Measurements from ENCODE around the gene GALNT12.

DNA sequence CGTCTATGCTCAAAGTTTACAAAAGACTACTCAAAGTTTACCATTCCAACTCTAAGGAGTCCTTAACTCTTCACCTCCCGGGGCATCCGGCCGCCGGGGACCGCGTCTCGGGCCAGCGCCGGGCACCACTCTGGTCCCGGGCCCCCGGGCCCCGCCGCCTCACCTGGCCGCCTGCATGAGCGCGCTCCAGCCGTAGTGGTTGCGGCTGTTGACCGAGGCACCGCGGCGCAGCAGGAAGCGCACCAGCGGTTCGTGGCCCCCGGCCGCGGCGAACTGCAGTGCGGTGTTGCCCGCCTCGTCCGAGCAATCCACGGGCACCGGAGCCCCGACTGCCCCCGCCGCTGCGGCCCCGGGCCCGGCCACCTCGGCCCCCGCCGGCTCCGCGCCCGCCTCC lies 11.5 kb upstream of the GALNT12 start:
- TF ChIP-seq, protein P1, sequence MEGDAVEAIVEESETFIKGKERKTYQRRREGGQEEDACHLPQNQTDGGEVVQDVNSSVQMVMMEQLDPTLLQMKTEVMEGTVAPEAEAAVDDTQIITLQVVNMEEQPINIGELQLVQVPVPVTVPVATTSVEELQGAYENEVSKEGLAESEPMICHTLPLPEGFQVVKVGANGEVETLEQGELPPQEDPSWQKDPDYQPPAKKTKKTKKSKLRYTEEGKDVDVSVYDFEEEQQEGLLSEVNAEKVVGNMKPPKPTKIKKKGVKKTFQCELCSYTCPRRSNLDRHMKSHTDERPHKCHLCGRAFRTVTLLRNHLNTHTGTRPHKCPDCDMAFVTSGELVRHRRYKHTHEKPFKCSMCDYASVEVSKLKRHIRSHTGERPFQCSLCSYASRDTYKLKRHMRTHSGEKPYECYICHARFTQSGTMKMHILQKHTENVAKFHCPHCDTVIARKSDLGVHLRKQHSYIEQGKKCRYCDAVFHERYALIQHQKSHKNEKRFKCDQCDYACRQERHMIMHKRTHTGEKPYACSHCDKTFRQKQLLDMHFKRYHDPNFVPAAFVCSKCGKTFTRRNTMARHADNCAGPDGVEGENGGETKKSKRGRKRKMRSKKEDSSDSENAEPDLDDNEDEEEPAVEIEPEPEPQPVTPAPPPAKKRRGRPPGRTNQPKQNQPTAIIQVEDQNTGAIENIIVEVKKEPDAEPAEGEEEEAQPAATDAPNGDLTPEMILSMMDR (conservative IDR thresholded peaks at IDR 0.05): no peak
- no peak for TF ChIP-seq EZH2 (IDR thresholded peaks at IDR 0.05; ENCODE audit: low read depth)

Measured in PC-9 (cell line).